Measurements from ENCODE around the gene TSC1.

The TSC1 gene

DNA sequence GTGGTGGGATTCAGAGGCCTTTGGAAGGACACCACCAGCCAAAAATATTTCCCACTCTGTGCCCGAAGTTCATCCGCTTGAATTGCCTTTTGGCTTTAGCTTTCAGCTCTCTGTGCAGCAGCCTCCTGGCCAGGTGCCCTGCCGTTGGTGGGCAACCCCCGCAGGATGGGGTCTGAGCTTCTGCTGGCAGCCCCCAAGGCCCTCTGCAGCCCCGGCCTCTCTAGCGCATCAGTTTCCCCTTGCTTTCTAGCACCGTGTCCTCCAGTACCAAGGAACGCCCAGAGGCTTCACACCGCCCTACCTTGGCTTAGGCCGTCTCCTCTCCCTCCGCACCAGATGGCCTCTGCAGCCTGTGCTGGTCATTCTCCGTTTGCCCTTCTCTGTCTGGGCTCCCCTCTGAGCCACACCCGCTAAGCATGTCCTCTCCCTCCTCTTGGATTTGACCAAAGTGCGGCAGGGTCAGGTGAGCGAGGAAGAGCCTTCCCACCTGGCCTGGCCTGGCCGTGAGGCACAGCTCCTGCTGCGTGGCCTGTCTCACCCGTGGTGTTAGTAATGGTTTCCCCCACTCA, 4.2 kb upstream of the TSC1 start:
- peaks cover 0 to 18% (median 9%) of the 10 kb centered on the region in 4 experiments for H3K4me1 ChIP-seq (ENCODE audit: control extremely low read depth in 1 of 4, control insufficient read depth in 4 of 4, insufficient read depth in 4 of 4, low read length in 3 of 4)
- no peak for DNase-seq
- no peak overlapping the region for H3K4me3 ChIP-seq (ENCODE audit: control insufficient read depth in 1 of 7, extremely low read depth in 1 of 7, insufficient read depth in 4 of 7, low read depth in 2 of 7, low read length in 6 of 7)
- no peaks in the 10 kb centered on the region for H3K9me3 ChIP-seq (ENCODE audit: control extremely low read depth in 1 of 5, control insufficient read depth in 4 of 5, insufficient read depth in 2 of 5, low read depth in 1 of 5, low read length in 4 of 5)
- H3K27me3 ChIP-seq (replicated peaks in 2 of 5; ENCODE audit: control insufficient read depth in 4 of 5, insufficient read depth in 5 of 5, low read length in 4 of 5) = no peaks in the 10 kb centered on the region
- POLR2A ChIA-PET = interaction anchor here (0.6 kb wide), 1 partner anchor 1048 kb away, joined by 3 read pairs; no protein-coding TSS in a partner anchor
- WGBS (ENCODE audit: insufficient coverage) = 95% methylated on average over 16 of the region's 18 CpGs
- H3K36me3 ChIP-seq (ENCODE audit: control insufficient read depth in 4 of 4, insufficient read depth in 4 of 4, low read length in 3 of 4) = no peaks in the 10 kb centered on the region
- no peak overlapping the region for H3K27ac ChIP-seq (ENCODE audit: insufficient read depth in 1 of 2, low read depth in 1 of 2, low read length in 2 of 2, poor library complexity in 1 of 2, severe bottlenecking in 2 of 2)
- CTCF ChIA-PET = interaction anchor here (1.0 to 2.6 kb wide), 3 partner anchors 12 to 23 kb away, joined by 3 to 6 read pairs (median 3); no protein-coding TSS in a partner anchor

DNA sequence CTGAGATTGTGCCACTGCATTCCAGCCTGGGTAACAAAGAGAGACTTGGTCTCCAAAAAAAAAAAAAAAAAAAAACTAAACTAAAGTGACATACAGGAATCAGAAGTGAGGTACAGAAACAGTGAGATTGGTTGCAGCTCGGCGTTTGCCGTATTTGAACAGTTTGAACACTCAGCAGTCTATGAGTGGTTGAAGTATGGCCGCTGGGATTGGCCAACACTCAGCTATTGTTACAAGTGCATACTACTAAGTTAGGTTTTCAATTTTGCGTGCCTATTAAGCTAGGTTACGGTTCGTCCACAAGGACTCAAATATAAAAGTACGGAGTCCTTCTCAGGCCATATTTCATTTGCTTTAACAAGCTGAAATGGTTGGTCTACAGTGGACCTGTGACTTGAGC, 3.3 kb upstream of the TSC1 start:
- H3K9me3 ChIP-seq (ENCODE audit: control extremely low read depth in 1 of 5, control insufficient read depth in 4 of 5, insufficient read depth in 2 of 5, low read depth in 1 of 5, low read length in 4 of 5) = no peaks in the 10 kb centered on the region
- DNase-seq = no peak
- no peak overlapping the region for H3K4me3 ChIP-seq (ENCODE audit: control insufficient read depth in 1 of 7, extremely low read depth in 1 of 7, insufficient read depth in 4 of 7, low read depth in 2 of 7, low read length in 6 of 7)
- H3K4me1 ChIP-seq (ENCODE audit: control extremely low read depth in 1 of 4, control insufficient read depth in 4 of 4, insufficient read depth in 4 of 4, low read length in 3 of 4) = peaks cover 6 to 26% (median 15%) of the 10 kb centered on the region in 4 experiments
- no peak overlapping the region for H3K27ac ChIP-seq (ENCODE audit: insufficient read depth in 1 of 2, low read depth in 1 of 2, low read length in 2 of 2, poor library complexity in 1 of 2, severe bottlenecking in 2 of 2)
- POLR2A ChIA-PET = interaction anchor here (0.6 kb wide), 1 partner anchor 986 kb away, joined by 3 read pairs; no protein-coding TSS in a partner anchor
- CTCF ChIA-PET = interaction anchor here (0.9 to 2.6 kb wide), 6 partner anchors 8 to 25 kb away, joined by 3 to 8 read pairs (median 3); no protein-coding TSS in a partner anchor
- WGBS (ENCODE audit: insufficient coverage) = 98% methylated on average over 7 of the region's 8 CpGs
- no peaks in the 10 kb centered on the region for H3K27me3 ChIP-seq (replicated peaks in 2 of 5; ENCODE audit: control insufficient read depth in 4 of 5, insufficient read depth in 5 of 5, low read length in 4 of 5)
- H3K36me3 ChIP-seq (ENCODE audit: control insufficient read depth in 4 of 4, insufficient read depth in 4 of 4, low read length in 3 of 4) = no peaks in the 10 kb centered on the region

DNA sequence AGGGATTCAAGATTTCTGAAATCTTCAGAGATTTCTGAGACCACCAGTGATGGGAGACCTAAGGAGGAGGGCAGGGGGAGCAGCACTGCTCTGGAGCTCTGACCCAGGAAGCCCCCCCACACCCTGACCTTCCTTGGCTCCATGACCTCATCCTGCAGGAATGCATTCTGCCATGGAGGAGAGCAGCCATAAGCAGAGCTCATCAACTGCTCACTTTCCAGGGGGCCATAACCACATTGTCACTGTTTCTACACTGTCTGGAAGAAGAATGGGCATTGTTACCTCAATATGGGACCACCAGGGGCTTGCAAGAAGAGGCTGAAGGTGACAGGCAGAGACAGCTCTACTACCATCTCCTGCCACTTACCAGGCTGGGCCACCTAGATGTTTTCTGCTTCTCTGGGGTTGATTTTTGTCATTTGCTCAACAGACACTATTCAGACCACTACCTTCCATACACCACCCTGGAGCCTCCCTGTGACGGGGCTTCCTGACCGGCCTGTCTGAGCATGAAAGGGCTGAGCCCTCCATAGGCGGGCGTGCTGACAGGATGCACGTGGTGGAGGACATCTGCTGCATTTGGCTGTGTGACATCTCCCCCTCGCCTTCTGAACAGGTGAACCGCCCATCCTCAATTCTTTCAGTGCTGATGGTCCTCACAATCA, 2.3 kb upstream of the TSC1 start:
- POLR2A ChIA-PET = interaction anchor here (0.7 kb wide), 1 partner anchor 1766 kb away, joined by 3 read pairs; no protein-coding TSS in a partner anchor
- Histone ChIP-seq H3K36me3 (ENCODE audit: control insufficient read depth in 4 of 4, insufficient read depth in 4 of 4, low read length in 3 of 4) (no peaks in the 10 kb centered on the region), H3K27me3 (replicated peaks in 2 of 5; ENCODE audit: control insufficient read depth in 4 of 5, insufficient read depth in 5 of 5, low read length in 4 of 5) (no peaks in the 10 kb centered on the region), H3K27ac (ENCODE audit: insufficient read depth in 1 of 2, low read depth in 1 of 2, low read length in 2 of 2, poor library complexity in 1 of 2, severe bottlenecking in 2 of 2) (no peak overlapping the region), H3K4me3 (ENCODE audit: control insufficient read depth in 1 of 7, extremely low read depth in 1 of 7, insufficient read depth in 4 of 7, low read depth in 2 of 7, low read length in 6 of 7) (no peak overlapping the region), H3K9me3 (ENCODE audit: control extremely low read depth in 1 of 5, control insufficient read depth in 4 of 5, insufficient read depth in 2 of 5, low read depth in 1 of 5, low read length in 4 of 5) (no peaks in the 10 kb centered on the region), H3K4me1 (ENCODE audit: control extremely low read depth in 1 of 4, control insufficient read depth in 4 of 4, insufficient read depth in 4 of 4, low read length in 3 of 4) (peaks cover 7 to 31% (median 18%) of the 10 kb centered on the region in 4 experiments)
- WGBS (ENCODE audit: insufficient coverage) = 95% methylated on average over 5 of the region's 7 CpGs
- no peak for DNase-seq
- CTCF ChIA-PET = interaction anchor here (0.9 to 1.3 kb wide), 3 partner anchors 9 to 26 kb away, joined by 3 to 8 read pairs (median 3); no protein-coding TSS in a partner anchor

DNA sequence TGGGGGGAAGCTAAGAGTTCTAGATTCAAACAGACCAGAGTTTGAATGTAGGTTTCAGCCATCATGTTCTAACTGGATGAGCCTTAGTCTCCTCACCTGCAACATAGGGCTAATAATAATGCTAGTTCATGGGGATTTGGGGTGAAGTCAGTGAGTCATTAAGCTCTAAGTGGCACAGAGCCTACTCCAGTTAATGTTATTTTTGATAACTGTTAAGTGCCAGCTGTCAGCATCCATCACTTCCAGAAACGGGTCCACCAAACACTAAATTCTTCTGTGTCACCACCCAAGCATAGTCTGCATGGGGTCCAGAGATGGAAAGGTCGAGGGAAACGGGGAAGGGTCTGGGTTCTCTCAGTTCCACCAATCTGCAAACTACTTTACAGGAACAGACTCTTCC, 1.8 kb upstream of the TSC1 start:
- Histone ChIP-seq H3K36me3 (ENCODE audit: control insufficient read depth in 4 of 4, insufficient read depth in 4 of 4, low read length in 3 of 4) (no peaks in the 10 kb centered on the region), H3K27ac (ENCODE audit: insufficient read depth in 1 of 2, low read depth in 1 of 2, low read length in 2 of 2, poor library complexity in 1 of 2, severe bottlenecking in 2 of 2) (no peak overlapping the region), H3K4me1 (ENCODE audit: control extremely low read depth in 1 of 4, control insufficient read depth in 4 of 4, insufficient read depth in 4 of 4, low read length in 3 of 4) (peaks cover 7 to 31% (median 18%) of the 10 kb centered on the region in 4 experiments), H3K4me3 (ENCODE audit: control insufficient read depth in 1 of 7, extremely low read depth in 1 of 7, insufficient read depth in 4 of 7, low read depth in 2 of 7, low read length in 6 of 7) (no peak overlapping the region), H3K9me3 (ENCODE audit: control extremely low read depth in 1 of 5, control insufficient read depth in 4 of 5, insufficient read depth in 2 of 5, low read depth in 1 of 5, low read length in 4 of 5) (no peaks in the 10 kb centered on the region), H3K27me3 (replicated peaks in 2 of 5; ENCODE audit: control insufficient read depth in 4 of 5, insufficient read depth in 5 of 5, low read length in 4 of 5) (no peaks in the 10 kb centered on the region)
- ChIA-PET POLR2A (no interaction called here), CTCF (interaction anchor here (1.3 kb wide), 1 partner anchor 10 kb away, joined by 3 read pairs; no protein-coding TSS in a partner anchor)
- WGBS (ENCODE audit: insufficient coverage) = no CpG with 5 or more reads among the region's 3 CpGs
- no peak for DNase-seq

DNA sequence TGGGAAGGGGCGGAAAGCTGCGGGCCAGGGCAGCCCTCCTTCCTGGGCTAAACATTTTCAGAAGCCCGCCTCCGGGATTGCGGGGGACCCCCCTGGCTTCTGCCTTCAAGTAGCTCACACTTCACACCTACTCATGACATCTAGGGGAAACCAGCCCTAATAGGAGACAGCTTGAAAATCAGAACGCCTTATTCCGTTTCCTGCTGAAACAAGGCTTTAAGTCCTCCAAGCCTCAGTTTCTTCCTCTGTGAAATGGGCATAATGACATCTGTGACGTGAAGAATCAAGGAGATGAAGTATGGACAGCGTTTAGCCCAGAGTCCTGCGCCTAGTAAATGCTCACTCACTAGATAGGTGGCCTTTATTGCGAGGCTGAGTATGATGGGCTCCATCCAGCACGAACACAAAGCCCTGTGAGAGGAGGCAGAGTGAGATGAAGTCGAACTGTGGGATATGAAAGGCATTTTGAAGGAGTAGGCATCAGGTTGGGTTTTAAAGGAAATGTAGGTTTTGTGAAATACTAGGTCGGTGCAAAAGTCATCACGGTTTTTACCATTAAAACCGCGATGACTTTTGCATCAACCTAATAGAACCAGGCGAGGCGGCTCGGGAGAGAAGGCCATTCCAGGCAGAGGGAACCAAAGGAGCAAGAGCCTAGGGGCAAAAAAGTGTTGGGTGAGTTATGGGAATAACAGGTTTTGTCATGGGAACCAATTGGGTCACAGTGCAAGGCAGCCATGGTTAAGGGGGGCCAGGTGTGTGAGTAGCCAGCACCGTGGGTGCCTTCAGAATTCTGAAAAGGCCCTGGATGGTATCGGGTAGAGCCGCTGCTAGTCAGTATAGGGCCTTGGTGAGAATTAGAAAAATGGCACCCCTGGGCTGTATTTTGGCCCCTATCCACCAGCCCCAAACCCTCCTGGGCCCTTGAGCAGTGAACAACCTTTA, 1.0 kb upstream of the TSC1 start:
- peak overlapping the region; percentile 56 to 99 for H3K27ac ChIP-seq (ENCODE audit: insufficient read depth in 1 of 2, low read depth in 1 of 2, low read length in 2 of 2, poor library complexity in 1 of 2, severe bottlenecking in 2 of 2)
- ChIA-PET POLR2A (no interaction called here), CTCF (interaction anchor here (1.1 to 1.3 kb wide), 2 partner anchors 10 to 11 kb away, joined by 3 to 5 read pairs; no protein-coding TSS in a partner anchor)
- no peaks in the 10 kb centered on the region for H3K36me3 ChIP-seq (ENCODE audit: control insufficient read depth in 4 of 4, insufficient read depth in 4 of 4, low read length in 3 of 4)
- H3K4me3 ChIP-seq (ENCODE audit: control insufficient read depth in 1 of 7, extremely low read depth in 1 of 7, insufficient read depth in 4 of 7, low read depth in 2 of 7, low read length in 6 of 7) = peak overlapping the region; percentile 39 to 97 (median 74)
- no peaks in the 10 kb centered on the region for H3K9me3 ChIP-seq (ENCODE audit: control extremely low read depth in 1 of 5, control insufficient read depth in 4 of 5, insufficient read depth in 2 of 5, low read depth in 1 of 5, low read length in 4 of 5)
- WGBS (ENCODE audit: insufficient coverage) = 76% methylated on average over 19 of the region's 23 CpGs
- H3K4me1 ChIP-seq (ENCODE audit: control extremely low read depth in 1 of 4, control insufficient read depth in 4 of 4, insufficient read depth in 4 of 4, low read length in 3 of 4) = peaks cover 7 to 31% (median 18%) of the 10 kb centered on the region in 4 experiments
- DNase-seq = peak in 1 of 3 donors; percentile 43
- H3K27me3 ChIP-seq (replicated peaks in 2 of 5; ENCODE audit: control insufficient read depth in 4 of 5, insufficient read depth in 5 of 5, low read length in 4 of 5) = no peaks in the 10 kb centered on the region

DNA sequence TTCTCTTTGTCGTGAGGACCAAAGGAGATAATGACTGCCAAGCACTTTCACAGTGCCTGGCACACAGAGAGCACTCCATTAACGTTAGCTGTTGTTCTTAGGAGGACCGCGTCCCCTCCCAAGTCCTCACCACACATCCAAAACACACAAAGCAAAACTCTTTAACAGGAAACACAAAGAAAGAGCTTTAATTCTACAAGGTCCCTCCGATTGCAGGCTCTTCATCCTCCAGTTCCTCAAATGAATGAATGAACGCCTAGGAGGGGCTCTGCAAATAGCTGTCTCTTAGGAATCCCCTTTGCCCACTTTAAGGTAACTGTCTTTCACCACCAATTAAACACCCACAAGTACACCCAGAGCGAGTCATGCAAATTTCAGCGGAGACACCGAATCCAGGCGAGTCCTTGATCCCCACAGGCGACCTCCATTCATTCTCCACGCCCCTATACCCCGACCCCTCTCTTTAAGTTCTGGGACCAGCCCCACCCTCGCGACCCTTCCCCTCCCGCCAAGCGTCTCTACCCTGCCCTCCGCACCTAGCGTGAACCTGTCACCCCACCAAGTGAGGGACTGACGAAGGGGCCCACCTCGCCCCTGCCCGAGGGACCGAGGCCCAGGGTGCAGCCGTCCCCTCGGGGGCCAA, 644 bp downstream of the TSC1 start:
- Histone ChIP-seq H3K27me3 (replicated peaks in 2 of 5; ENCODE audit: control insufficient read depth in 4 of 5, insufficient read depth in 5 of 5, low read length in 4 of 5) (no peaks in the 10 kb centered on the region), H3K4me3 (ENCODE audit: control insufficient read depth in 1 of 7, extremely low read depth in 1 of 7, insufficient read depth in 4 of 7, low read depth in 2 of 7, low read length in 6 of 7) (peak overlapping the region; percentile 78 to 97 (median 92)), H3K27ac (ENCODE audit: insufficient read depth in 1 of 2, low read depth in 1 of 2, low read length in 2 of 2, poor library complexity in 1 of 2, severe bottlenecking in 2 of 2) (peak overlapping the region; percentile 98 to 99), H3K4me1 (ENCODE audit: control extremely low read depth in 1 of 4, control insufficient read depth in 4 of 4, insufficient read depth in 4 of 4, low read length in 3 of 4) (peaks cover 7 to 31% (median 18%) of the 10 kb centered on the region in 4 experiments), H3K9me3 (ENCODE audit: control extremely low read depth in 1 of 5, control insufficient read depth in 4 of 5, insufficient read depth in 2 of 5, low read depth in 1 of 5, low read length in 4 of 5) (no peaks in the 10 kb centered on the region), H3K36me3 (ENCODE audit: control insufficient read depth in 4 of 4, insufficient read depth in 4 of 4, low read length in 3 of 4) (no peaks in the 10 kb centered on the region)
- ChIA-PET CTCF (interaction anchor here (1.2 to 1.6 kb wide), 2 partner anchors 14 to 16 kb away, joined by 3 to 4 read pairs; no protein-coding TSS in a partner anchor), POLR2A (interaction anchor here (0.7 kb wide), 2 partner anchors 150 to 274 kb away, joined by 3 to 6 read pairs; partner anchors contain the start of gene DDX31)
- peak in 2 of 3 donors; percentile 25 to 40 for DNase-seq
- WGBS (ENCODE audit: insufficient coverage) = 3% methylated on average over 18 of the region's 25 CpGs
